ENCODE data around the gene VWA3A.

VWA3A gene

GRCh38 chr16:22116095-22116700 is 23.9 kb downstream of the VWA3A start:
- H3K4me3 ChIP-seq (replicated peaks; ENCODE audit: insufficient read depth, low read length) = no peak overlapping the region
- TF ChIP-seq REST (IDR thresholded peaks at IDR 0.05; ENCODE audit: insufficient replicate concordance, low read depth) = no peak
- no peak for TF ChIP-seq GABPA (IDR thresholded peaks at IDR 0.05; ENCODE audit: low read depth)
- no peak for TF ChIP-seq POLR2AphosphoS5 (IDR thresholded peaks at IDR 0.05; ENCODE audit: low read depth)
- TF ChIP-seq SPI1 (IDR thresholded peaks at IDR 0.05; ENCODE audit: borderline replicate concordance, low read depth) = no peak
- no peak for TF ChIP-seq CTCF (IDR thresholded peaks at IDR 0.05; ENCODE audit: insufficient read depth, low read length)
- no peak for DNase-seq (ENCODE audit: low read depth in 1 of 2, low spot score in 1 of 2)
- H3K27ac ChIP-seq (replicated peaks) = no peak overlapping the region
- H3K27me3 ChIP-seq (ENCODE audit: insufficient read depth, poor library complexity, severe bottlenecking) = no peaks in the 10 kb centered on the region

- H3K27me3 ChIP-seq (ENCODE audit: insufficient read depth, poor library complexity, severe bottlenecking) = no peaks in the 10 kb centered on the region
- no peak for TF ChIP-seq POLR2AphosphoS5 (IDR thresholded peaks at IDR 0.05; ENCODE audit: low read depth)
- TF ChIP-seq CTCF (IDR thresholded peaks at IDR 0.05; ENCODE audit: insufficient read depth, low read length) = no peak
- TF ChIP-seq REST (IDR thresholded peaks at IDR 0.05; ENCODE audit: insufficient replicate concordance, low read depth) = no peak
- no peak for TF ChIP-seq GABPA (IDR thresholded peaks at IDR 0.05; ENCODE audit: low read depth)
- TF ChIP-seq SPI1 (IDR thresholded peaks at IDR 0.05; ENCODE audit: borderline replicate concordance, low read depth) = no peak
- H3K4me3 ChIP-seq (replicated peaks; ENCODE audit: insufficient read depth, low read length) = no peak overlapping the region
- no peak for DNase-seq (ENCODE audit: low read depth in 1 of 2, low spot score in 1 of 2)
- H3K27ac ChIP-seq (replicated peaks) = no peak overlapping the region
These were observed 25.3 kb downstream of the VWA3A start for GRCh38 chr16:22117609-22118008.

- TF ChIP-seq REST (IDR thresholded peaks at IDR 0.05; ENCODE audit: insufficient replicate concordance, low read depth) (peak; percentile 50), SPI1 (IDR thresholded peaks at IDR 0.05; ENCODE audit: borderline replicate concordance, low read depth) (no peak)
- no peak for DNase-seq (ENCODE audit: low read depth in 1 of 2, low spot score in 1 of 2)
- Histone ChIP-seq H3K4me3 (replicated peaks; ENCODE audit: insufficient read depth, low read length) (no peak overlapping the region), H3K27ac (replicated peaks) (no peak overlapping the region), H3K27me3 (ENCODE audit: insufficient read depth, poor library complexity, severe bottlenecking) (no peaks in the 10 kb centered on the region)
These were observed 28.1 kb downstream of the VWA3A start for GRCh38 chr16:22120440-22120839.

Data from HL-60 (cell line).